ENCODE data around the gene POLR3G.

The POLR3G gene

DNA sequence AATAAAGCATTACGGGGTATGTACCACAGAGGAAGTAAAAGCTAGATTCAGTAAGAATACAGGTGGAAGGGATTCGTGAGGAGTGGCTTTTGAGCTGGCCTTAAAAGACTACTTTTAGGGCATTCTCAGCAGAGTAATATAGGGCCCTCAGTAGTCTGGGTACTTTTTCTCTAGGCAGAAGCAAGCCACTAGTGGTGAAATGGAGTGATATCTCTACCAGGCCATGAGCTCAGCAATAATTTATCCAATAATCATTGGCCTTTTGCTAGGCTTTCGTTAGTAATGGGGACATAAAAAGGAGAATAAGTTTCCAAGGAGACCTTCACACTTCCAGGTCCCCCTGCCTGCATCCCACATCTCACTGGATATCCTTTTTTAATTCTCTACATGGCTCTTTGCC is 1.7 kb downstream of the POLR3G start:
- intact Hi-C loops (cut with DNase I; ENCODE audit: low total_unique reads), result loop anchor here (5.0 kb wide), 1 partner anchor 51 kb away; the partner anchor contains the start of gene LYSMD3
- H3K36me3 ChIP-seq, result no peaks in the 10 kb centered on the region
- H3K27ac ChIP-seq, result no peak overlapping the region
- no peaks in the 10 kb centered on the region for H3K27me3 ChIP-seq
- H3K9me3 ChIP-seq, result no peaks in the 10 kb centered on the region
- no peak overlapping the region for H3K4me3 ChIP-seq
- DNase-seq, result no peak
- TF ChIP-seq, protein P1, sequence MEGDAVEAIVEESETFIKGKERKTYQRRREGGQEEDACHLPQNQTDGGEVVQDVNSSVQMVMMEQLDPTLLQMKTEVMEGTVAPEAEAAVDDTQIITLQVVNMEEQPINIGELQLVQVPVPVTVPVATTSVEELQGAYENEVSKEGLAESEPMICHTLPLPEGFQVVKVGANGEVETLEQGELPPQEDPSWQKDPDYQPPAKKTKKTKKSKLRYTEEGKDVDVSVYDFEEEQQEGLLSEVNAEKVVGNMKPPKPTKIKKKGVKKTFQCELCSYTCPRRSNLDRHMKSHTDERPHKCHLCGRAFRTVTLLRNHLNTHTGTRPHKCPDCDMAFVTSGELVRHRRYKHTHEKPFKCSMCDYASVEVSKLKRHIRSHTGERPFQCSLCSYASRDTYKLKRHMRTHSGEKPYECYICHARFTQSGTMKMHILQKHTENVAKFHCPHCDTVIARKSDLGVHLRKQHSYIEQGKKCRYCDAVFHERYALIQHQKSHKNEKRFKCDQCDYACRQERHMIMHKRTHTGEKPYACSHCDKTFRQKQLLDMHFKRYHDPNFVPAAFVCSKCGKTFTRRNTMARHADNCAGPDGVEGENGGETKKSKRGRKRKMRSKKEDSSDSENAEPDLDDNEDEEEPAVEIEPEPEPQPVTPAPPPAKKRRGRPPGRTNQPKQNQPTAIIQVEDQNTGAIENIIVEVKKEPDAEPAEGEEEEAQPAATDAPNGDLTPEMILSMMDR (IDR thresholded peaks at IDR 0.05), result no peak
- H3K4me1 ChIP-seq, result peaks cover 0 to 17% (median 13%) of the 10 kb centered on the region in 4 donors

DNA sequence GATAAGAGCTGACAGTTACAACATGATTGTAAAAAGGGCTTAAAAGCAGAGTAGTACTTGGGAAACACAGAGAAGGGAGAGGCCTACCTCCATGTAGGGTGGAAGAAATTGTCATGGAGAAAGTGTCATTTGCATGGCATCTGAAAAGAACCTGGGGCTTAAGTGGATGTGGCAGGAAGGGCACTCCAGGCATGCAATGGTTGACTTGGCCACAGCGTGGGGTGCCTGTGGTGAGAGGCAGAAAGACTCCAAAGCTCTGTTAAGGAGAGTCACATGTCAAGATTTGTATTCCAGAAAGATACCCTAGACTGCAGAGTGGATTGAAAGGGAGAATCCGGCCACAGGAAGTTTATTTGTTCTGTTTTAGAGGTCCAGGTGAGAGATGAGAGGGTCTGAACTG is 2.4 kb downstream of the POLR3G start:
- H3K27me3 ChIP-seq, result no peaks in the 10 kb centered on the region
- H3K36me3 ChIP-seq, result no peaks in the 10 kb centered on the region
- H3K4me3 ChIP-seq, result no peak overlapping the region
- DNase-seq, result no peak
- H3K4me1 ChIP-seq, result peaks cover 0 to 17% (median 13%) of the 10 kb centered on the region in 4 donors
- intact Hi-C loops (cut with DNase I; ENCODE audit: low total_unique reads), result loop anchor here (5.0 kb wide), 1 partner anchor 50 kb away; the partner anchor contains the start of gene LYSMD3
- H3K9me3 ChIP-seq, result no peaks in the 10 kb centered on the region
- TF ChIP-seq, protein P1 (IDR thresholded peaks at IDR 0.05), result no peak
- H3K27ac ChIP-seq, result no peak overlapping the region

DNA sequence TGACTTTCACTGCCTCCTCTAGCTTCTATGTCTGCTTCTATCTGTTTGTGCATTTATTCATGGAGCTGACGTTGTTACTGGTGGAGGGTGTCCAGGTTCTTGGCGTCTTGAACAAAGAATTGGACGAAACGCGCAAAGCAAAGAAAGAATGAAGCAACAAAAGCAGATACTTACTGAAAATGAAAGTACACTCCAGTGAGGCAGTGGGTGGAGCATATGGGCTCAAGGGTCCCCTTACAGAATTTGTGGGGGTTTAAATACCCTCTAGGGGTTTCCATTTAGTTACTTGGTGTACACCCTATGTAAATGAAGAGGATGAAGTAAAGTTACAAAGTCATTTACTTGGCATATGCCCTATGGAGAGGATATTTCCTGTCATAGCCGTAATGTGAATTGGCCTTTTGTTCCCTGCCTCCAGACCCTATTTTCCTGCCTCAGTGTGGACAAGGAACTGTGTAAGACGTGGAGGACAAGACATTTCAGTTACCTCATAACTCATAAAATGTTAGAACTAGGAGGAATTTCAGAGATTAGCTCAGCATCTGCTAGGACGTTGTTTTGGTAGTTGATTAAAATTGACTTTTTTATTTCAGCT is 3.1 kb downstream of the POLR3G start:
- Histone ChIP-seq H3K27ac (no peak overlapping the region), H3K9me3 (no peaks in the 10 kb centered on the region), H3K4me1 (peaks cover 0 to 17% (median 12%) of the 10 kb centered on the region in 4 donors), H3K4me3 (no peak overlapping the region), H3K27me3 (no peaks in the 10 kb centered on the region), H3K36me3 (no peaks in the 10 kb centered on the region)
- TF ChIP-seq, protein P1 (IDR thresholded peaks at IDR 0.05), result no peak
- intact Hi-C loops (cut with DNase I; ENCODE audit: low total_unique reads), result loop anchor here (5.0 kb wide), 1 partner anchor 50 kb away; the partner anchor contains the start of gene LYSMD3
- DNase-seq, result no peak

DNA sequence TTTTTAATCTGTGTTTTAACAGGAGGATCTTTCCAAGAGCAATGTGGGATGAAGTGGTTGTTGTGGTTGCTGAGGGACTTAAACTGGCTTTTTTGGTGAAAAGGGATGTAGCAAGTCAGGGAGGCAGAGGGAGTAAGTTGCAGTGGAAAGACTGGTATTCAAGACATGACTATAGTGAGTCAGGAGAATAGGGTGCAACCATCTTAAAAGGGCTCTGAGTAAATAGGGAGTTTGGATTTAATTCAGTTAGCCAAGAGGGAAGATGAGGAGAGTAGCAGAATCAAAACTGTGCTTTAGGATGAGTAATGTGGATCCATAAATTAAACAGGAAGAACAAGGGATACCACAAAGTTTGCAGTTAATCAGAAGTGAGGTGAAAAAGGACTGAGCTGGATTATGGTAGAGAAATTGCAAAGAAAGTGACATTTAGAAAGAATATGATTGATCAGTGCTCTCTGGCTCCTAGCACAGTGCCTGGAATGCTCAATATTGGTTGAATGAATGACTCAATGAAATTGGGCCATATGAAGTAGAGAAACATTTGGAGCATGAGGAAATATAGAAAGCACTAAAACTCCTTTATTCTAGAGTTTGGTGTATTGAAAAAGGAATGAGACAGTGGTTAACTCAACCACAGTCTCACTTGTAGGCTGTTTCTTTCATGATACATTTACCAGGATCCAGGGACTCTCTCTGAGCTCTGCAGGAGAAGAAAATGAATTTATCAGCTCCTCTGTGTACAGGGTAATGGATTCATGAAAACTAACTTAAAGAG is 5.1 kb downstream of the POLR3G start:
- TF ChIP-seq, protein P1 (IDR thresholded peaks at IDR 0.05), result no peak
- intact Hi-C loops (cut with DNase I; ENCODE audit: low total_unique reads), result loop anchor here (5.0 kb wide), 1 partner anchor 48 kb away; the partner anchor contains the start of gene LYSMD3
- H3K27ac ChIP-seq, result no peak overlapping the region
- no peaks in the 10 kb centered on the region for H3K36me3 ChIP-seq
- H3K27me3 ChIP-seq, result no peaks in the 10 kb centered on the region
- no peak overlapping the region for H3K4me3 ChIP-seq
- H3K4me1 ChIP-seq, result peaks cover 0 to 7% (median 2%) of the 10 kb centered on the region in 4 donors
- H3K9me3 ChIP-seq, result no peaks in the 10 kb centered on the region
- DNase-seq, result no peak

DNA sequence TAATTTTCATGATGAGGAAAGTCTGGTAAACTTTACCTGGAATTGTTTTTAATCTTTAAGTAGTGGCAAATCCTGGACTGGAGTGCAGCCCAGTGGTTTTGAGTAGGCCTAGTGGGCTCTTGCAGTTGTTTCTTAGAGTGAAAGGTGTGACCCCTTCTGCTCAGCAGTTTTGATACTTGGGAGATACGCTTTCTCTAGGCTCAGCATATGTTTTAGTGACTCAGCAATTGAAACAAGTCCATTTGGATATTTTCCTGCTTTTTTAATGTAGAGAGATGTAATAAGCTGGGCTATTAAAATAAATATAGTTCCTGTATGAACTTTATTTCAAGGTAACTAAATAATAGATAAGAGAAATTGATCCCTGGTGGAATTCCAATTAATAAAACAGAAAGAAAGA is 6.0 kb downstream of the POLR3G start:
- DNase-seq, result no peak
- no peak overlapping the region for H3K27ac ChIP-seq
- intact Hi-C loops (cut with DNase I; ENCODE audit: low total_unique reads), result no loop called here
- TF ChIP-seq, protein P1 (IDR thresholded peaks at IDR 0.05), result no peak
- no peaks in the 10 kb centered on the region for H3K4me1 ChIP-seq
- H3K9me3 ChIP-seq, result no peaks in the 10 kb centered on the region
- no peak overlapping the region for H3K4me3 ChIP-seq
- no peaks in the 10 kb centered on the region for H3K27me3 ChIP-seq
- no peaks in the 10 kb centered on the region for H3K36me3 ChIP-seq
